DND-41 (cell line): ENCODE measurements around the gene IFI6.

Experiments used
- EZH2 ChIP-seq: IDR thresholded peaks from 3 replicates; pipeline ENCODE4 v1.6.1; 2012; ENCODE audit warnings: borderline replicate concordance, low read depth, mild to moderate bottlenecking, moderate library complexity, low read length, inconsistent platforms; ENCODE audit not compliant: severe bottlenecking
- TF ChIP-seq, protein P1 (sequence below): IDR thresholded peaks from 2 replicates; pipeline ENCODE4 v1.5.1; 2012; ENCODE audit warnings: borderline replicate concordance, low read length, moderate library complexity, mild to moderate bottlenecking; ENCODE audit not compliant: poor library complexity, severe bottlenecking; ENCODE audit errors: extremely low read depth

DNA sequence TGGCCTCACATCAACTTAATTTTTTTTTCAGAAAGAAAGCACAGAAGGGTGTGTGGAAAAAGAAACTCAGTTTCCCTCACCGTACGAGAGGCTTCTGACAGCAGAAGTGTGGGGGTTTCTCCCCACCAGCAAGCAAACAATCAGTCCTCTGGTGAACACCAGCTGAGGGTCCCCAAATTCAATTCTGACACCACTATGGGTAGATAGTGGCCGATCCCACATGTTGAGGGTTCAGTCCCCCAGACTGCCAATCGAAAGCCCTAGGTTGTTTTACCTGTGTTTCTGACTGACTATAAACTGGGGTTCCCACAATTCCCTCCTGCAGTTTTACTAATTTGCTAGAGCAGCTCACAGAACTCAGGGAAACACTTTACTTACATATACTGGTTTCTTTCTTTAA lies 2.1 kb downstream of the IFI6 start:
- TF ChIP-seq, protein P1, sequence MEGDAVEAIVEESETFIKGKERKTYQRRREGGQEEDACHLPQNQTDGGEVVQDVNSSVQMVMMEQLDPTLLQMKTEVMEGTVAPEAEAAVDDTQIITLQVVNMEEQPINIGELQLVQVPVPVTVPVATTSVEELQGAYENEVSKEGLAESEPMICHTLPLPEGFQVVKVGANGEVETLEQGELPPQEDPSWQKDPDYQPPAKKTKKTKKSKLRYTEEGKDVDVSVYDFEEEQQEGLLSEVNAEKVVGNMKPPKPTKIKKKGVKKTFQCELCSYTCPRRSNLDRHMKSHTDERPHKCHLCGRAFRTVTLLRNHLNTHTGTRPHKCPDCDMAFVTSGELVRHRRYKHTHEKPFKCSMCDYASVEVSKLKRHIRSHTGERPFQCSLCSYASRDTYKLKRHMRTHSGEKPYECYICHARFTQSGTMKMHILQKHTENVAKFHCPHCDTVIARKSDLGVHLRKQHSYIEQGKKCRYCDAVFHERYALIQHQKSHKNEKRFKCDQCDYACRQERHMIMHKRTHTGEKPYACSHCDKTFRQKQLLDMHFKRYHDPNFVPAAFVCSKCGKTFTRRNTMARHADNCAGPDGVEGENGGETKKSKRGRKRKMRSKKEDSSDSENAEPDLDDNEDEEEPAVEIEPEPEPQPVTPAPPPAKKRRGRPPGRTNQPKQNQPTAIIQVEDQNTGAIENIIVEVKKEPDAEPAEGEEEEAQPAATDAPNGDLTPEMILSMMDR: no peak
- no peak for TF ChIP-seq EZH2
